ENCODE measurements around the gene CT55.
"Not testable (repeated sequence)": the region's sequence is repeated elsewhere in the genome, so short reads cannot be mapped to it uniquely, and the experiment has no call there.

CT55 gene, protein sequence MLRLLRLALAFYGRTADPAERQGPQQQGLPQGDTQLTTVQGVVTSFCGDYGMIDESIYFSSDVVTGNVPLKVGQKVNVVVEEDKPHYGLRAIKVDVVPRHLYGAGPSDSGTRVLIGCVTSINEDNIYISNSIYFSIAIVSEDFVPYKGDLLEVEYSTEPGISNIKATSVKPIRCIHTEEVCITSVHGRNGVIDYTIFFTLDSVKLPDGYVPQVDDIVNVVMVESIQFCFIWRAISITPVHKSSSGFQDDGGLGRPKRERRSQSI

GRCh38 chrX:135170877-135171519 is at the start of gene CT55:
Gene CT55, minus strand, starts transcription at chrX:135171398. Its CDS starts 227 bp downstream, at chrX:135171171.
- in situ Hi-C loops (cut with MboI; ENCODE audit: low sequenced_read_pairs), result no loop called here

DNA sequence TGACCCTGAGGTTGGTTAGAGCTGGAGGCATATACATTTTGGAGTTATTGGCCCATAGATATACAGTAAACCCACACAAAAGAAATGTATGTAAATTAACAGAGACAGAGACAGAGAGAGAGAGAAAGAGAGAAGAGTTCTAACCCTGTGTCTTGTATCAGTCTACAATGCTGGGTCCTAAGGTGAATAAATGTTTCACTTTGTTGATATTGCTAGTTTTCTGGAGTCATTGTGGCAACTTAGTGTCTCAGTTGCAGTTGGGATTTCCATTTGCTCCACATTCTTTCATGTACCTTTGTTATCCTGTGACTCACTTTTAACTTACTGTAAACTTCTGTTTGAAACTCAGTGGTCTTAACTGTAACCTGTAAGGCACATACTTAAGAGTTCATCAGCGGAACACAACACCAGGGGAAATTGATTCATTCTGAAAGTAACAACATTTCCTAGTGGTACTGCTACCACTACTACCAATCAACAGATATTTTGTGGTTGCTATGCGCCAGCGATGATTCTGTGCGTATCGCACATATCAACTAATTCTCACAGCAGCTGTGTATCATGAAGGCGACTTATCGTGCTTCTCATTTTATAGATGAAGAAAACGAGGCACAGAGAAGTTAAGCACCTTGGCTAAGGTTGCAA is 42.1 kb upstream of the CT55 start:
- in situ Hi-C loops (cut with MboI; ENCODE audit: low sequenced_read_pairs), result no loop called here

DNA sequence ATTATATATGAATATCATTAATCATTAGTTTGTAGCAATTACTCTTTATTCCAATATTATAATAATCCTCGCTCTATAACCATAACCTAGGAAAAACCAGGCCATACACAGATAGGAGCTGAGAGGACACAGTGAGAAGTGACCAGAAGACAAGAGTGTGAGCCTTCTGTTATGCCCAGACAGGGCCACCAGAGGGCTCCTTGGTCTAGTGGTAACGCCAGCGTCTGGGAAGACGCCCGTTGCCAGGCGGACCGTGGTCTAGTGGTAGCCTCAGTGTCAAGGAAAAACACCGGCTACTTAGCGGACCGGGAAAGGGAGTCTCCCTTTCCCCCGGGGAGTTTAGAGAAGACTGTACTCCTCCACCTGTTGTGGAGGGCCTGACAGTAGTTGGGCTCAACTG is 35.2 kb upstream of the CT55 start:
- in situ Hi-C loops (cut with MboI; ENCODE audit: low sequenced_read_pairs), result not testable (repeated sequence)

DNA sequence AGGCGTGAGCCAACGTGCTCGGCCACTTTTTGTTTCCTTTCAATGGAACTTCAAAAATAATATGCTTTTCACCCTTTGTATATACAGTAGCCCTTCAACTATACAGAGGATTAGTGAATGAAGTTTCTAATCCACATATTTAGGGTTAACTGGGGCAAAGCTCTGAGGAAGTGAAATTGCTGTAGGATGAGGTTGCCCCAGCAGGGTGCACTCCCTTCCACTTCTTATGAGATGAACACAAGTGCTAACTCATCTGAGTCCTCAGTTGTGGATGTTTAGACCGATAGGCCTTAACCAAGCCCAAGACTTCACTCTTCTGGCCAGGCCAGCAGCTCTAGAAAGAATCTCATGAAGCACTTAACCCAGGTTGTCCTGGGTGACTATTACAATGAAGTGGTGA is 29.1 kb upstream of the CT55 start:
- in situ Hi-C loops (cut with MboI; ENCODE audit: low sequenced_read_pairs), result no loop called here

DNA sequence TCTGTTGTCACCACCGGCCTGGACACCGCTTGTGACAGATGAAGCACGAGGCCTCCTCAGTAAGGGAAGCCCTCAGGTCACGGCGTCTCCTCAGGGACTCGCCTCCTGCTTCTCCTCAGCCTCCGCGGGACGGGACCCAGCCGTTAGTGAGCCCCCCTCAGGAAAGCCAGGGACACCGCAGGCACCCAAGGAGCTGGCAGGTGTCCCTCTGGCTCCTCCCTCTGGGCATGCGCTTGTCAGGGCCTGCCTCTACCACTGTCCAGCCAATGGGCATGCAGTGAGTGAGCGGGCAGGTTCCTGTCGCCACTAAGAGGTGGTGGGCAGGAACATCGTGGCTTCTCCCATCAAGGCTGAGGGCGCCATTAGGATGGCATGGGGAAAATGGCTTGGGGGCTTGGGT is 23.5 kb upstream of the CT55 start:
- in situ Hi-C loops (cut with MboI; ENCODE audit: low sequenced_read_pairs), result no loop called here

GRCh38 chrX:135193740-135194139 is 22.5 kb upstream of the CT55 start:
- in situ Hi-C loops (cut with MboI; ENCODE audit: low sequenced_read_pairs), result no loop called here

- in situ Hi-C loops (cut with MboI; ENCODE audit: low sequenced_read_pairs), result no loop called here
Measured at GRCh38 chrX:135191838-135192237, 20.6 kb upstream of the CT55 start.

DNA sequence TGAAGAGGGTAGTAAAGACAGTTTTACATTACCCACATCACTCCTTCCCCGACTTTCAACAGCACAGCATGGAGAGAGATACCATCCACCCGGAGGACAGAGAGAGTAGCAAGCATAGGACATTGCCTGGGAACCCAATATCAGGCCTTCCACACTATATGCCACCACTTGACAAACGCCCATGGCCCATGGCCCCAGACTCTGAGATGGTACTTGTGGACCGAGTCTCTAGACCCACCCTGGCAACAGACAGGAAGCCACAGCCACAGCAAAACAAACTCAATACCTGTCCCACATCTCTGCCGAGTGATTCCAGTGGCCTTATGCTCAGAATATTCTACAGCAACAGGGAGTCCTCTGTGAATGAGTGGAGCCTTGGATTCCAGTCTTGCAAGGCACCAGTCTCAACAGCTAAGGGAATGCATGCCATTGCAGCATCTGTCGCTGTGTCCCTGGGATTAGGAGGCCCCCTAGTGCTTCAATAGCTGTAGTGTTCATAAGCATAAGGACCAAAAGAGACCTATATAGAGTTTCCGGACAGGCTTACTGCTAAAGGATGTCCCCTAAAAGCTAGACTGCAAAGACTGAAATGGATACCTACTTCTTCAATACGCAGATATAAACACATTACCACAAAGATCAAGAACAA is 14.7 kb upstream of the CT55 start:
- in situ Hi-C loops (cut with MboI; ENCODE audit: low sequenced_read_pairs), result no loop called here

DNA sequence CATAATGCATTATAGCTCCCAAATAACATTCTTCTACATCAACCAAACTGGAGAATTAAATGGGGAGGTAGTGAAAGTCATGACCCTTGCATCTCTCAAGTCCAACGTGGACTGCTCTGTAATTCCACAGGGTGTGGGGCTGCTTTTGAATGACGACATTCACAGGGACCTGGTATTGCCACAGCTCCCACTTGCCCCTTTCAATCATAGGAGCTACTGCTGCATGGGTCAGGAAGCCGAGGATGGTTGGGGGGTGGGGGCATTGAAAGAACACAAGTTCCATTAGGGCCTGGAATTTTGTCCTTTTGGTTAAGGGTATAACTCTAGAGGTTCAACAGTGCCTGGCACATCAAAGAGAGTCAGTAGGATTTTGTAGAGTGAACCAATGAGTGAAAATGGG is 7.4 kb upstream of the CT55 start:
- in situ Hi-C loops (cut with MboI; ENCODE audit: low sequenced_read_pairs), result no loop called here

DNA sequence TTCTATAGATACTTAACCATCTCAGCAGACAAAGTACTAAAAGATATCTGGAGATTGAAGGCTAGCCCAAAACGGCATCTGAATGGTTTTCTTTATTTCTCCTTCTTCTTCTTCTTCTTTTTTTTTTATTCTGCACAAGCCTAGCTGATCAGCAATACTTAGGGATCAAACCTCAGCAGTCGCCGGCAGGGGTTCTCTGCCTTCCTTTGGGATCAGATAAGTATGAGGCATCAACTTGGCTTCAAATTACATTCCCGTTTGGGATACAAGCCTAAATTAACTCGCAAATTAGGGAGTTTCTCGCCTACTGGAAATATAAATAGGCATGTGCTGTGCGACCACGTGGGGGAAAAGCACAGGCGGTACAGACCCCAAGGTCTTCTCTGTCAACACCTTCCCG is 730 bp downstream of the CT55 start:
- in situ Hi-C loops (cut with MboI; ENCODE audit: low sequenced_read_pairs), result no loop called here

- in situ Hi-C loops (cut with MboI; ENCODE audit: low sequenced_read_pairs), result not testable (repeated sequence)
Measured at GRCh38 chrX:135169534-135169933, 1.7 kb downstream of the CT55 start.

GRCh38 chrX:135168486-135168885 is 2.7 kb downstream of the CT55 start:
- in situ Hi-C loops (cut with MboI; ENCODE audit: low sequenced_read_pairs), result no loop called here

DNA sequence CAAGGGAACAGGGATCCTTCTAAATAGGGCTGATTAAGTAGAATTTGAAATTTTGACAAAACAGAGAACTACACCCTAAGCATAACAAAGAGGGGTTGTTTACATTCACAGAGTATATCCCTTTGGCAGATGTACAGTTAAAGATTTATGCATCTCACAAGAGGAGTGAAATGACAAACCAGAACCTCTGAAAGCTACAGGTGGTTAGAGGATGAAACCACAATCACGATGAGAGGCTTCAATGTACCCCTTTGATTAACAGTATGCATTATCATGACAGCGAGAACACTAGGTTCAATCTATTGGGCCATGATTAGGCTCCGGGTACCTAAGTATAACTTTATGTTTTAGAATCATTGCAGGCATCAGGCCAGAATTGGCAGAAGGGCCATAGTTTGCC is 16.5 kb downstream of the CT55 start:
- in situ Hi-C loops (cut with MboI; ENCODE audit: low sequenced_read_pairs), result not testable (repeated sequence)

DNA sequence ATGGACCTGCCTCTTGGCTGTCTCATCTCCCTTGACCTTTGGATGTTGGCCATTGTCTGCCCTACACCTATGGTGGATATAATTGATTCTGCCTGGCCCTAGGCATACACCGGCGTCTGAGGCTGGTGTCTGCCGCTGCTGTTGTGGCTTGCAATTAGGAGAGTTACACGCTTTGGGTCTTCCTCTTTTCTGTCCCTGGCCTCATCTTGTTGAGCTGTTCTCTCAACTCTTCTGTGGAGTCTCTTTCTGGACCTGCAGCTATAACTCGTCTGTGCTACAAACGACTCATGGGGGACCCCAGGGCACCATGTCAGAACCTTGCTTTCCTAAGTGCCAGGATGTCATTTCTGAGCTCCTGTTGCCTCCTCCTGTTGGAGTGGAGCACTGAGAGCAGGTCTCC is 45.1 kb downstream of the CT55 start:
- in situ Hi-C loops (cut with MboI; ENCODE audit: low sequenced_read_pairs), result not testable (repeated sequence)

- in situ Hi-C loops (cut with MboI; ENCODE audit: low sequenced_read_pairs), result not testable (repeated sequence)
Measured at GRCh38 chrX:135120056-135120576, 51.1 kb downstream of the CT55 start, which contains the start of gene ETDB. Gene ETDB, minus strand, starts transcription at chrX:135120526. Its CDS starts 1,265 bp downstream, at chrX:135119261.

DNA sequence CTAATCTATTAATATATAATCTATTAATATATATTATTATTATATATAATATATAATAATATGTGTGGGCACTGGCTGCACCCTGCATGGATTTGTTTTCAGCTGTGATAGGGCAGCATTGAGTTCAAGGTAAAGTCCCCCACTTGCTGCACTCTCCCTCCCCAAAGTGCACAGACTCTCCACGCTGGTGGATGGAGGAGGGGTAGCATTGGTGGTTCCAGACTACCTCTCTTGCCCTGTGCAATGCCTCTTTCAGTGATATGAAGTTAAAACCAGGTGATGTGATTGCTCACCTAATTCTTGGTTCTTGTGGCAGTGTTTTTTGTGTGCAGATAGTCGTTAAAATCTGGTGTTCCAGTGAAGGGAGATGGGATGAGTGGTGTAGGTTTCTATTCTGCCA is 55.1 kb downstream of the CT55 start:
- in situ Hi-C loops (cut with MboI; ENCODE audit: low sequenced_read_pairs), result not testable (repeated sequence)

GRCh38 chrX:135114392-135114791 is 56.8 kb downstream of the CT55 start:
- in situ Hi-C loops (cut with MboI; ENCODE audit: low sequenced_read_pairs), result no loop called here

GRCh38 chrX:135112743-135113142 is 58.5 kb downstream of the CT55 start:
- in situ Hi-C loops (cut with MboI; ENCODE audit: low sequenced_read_pairs), result no loop called here

DNA sequence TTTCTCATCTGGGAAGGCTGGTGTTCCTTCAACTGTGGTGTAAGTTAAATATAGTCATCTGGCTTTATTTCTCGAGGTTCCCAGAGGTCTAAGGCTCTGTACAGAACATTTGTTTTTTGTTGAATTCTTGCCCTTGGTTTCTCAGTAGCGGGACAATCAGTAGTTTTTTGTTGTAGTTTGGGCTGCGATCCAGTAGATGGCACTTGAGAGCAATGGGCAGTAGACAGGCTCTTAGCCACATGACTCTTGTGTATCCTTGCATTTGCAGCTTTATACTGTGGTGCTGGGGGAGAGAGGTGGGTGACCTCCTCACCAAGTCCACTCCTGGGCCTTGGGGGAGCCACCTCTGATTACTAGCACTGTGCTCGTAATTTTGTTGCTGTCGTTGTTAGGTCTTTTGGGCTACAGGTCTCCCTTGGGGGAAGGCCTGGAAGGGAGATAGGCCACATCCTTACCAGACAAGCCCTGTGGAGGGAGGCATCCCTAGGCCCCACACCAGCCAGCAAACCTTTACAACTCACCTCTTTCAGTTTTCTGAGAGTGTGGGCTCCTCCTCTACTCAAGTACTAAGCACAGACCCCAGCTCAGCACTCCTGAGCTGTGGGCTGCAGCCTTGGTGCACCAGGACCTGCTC is 59.0 kb downstream of the CT55 start:
- in situ Hi-C loops (cut with MboI; ENCODE audit: low sequenced_read_pairs), result no loop called here

- in situ Hi-C loops (cut with MboI; ENCODE audit: low sequenced_read_pairs), result no loop called here
Measured at GRCh38 chrX:135109554-135109953, 61.6 kb downstream of the CT55 start.

Data from HL-60/S4 treated with phorbol 12-myristate 13-acetate at 8.2 ng/mL for 4 days and 3 days (cell line).